Karpas-422 (cell line): ENCODE measurements around the gene PNKP. TPM values are rescaled to one million over a fixed set of nuclear protein-coding genes. Genes with fewer than 3 reads are reported as not detected.

Source experiments
- DNase-seq: peaks from one replicate; pipeline ENCODE4 v3.0.0-alpha.2; 2015
- H2AFZ ChIP-seq: fragments of 200-600 bp; sonication (generic); 2 replicates; pipeline ENCODE4 v1.6.1; 2014; ENCODE audit warnings: antibody characterized with exemption, low read length, mixed read lengths
- H3K27ac ChIP-seq: fragments of 200-600 bp; sonication (generic); 2 replicates; pipeline ENCODE4 v1.5.1; 2014; ENCODE audit warnings: mild to moderate bottlenecking, low read length, moderate library complexity
- H3K27me3 ChIP-seq: fragments of 200-600 bp; sonication (generic); 2 replicates; pipeline ENCODE4 v1.6.1; 2014; ENCODE audit warnings: low read length, mixed read lengths
- H3K36me3 ChIP-seq: fragments of 200-600 bp; sonication (generic); 2 replicates; pipeline ENCODE4 v1.6.1; 2014; ENCODE audit warnings: low read length, mixed read lengths; ENCODE audit not compliant: insufficient read depth
- H3K4me1 ChIP-seq: fragments of 200-600 bp; sonication (generic); 2 replicates; pipeline ENCODE4 v1.6.1; 2014; ENCODE audit warnings: mild to moderate bottlenecking, low read length, mixed read lengths
- H3K4me2 ChIP-seq: fragments of 200-600 bp; sonication (generic); 2 replicates; pipeline ENCODE4 v1.6.1; 2014; ENCODE audit warnings: low read length, low read depth, mild to moderate bottlenecking; ENCODE audit not compliant: poor library complexity, severe bottlenecking
- H3K4me3 ChIP-seq: fragments of 200-600 bp; sonication (generic); 2 replicates; pipeline ENCODE4 v1.5.1; 2014; ENCODE audit warnings: mild to moderate bottlenecking, antibody characterized with exemption, low read length, mixed read lengths
- H3K79me2 ChIP-seq: fragments of 200-600 bp; sonication (generic); 2 replicates; pipeline ENCODE4 v1.6.1; 2014; ENCODE audit warnings: mild to moderate bottlenecking, low read length, mixed read lengths
- H3K9ac ChIP-seq: fragments of 200-600 bp; sonication (generic); 2 replicates; pipeline ENCODE4 v1.6.0; 2014; ENCODE audit warnings: low read length
- H3K9me2 ChIP-seq: fragments of 200-600 bp; sonication (generic), shearing (Covaris generic); replicated peaks from 2 replicates; pipeline ENCODE4 v1.6.0; 2014; ENCODE audit warnings: mild to moderate bottlenecking, low read length, moderate library complexity; ENCODE audit not compliant: insufficient read depth
- H3K9me3 ChIP-seq: fragments of 300-700, 200-600 bp; sonication (generic); 2 replicates; pipeline ENCODE4 v1.6.1; 2014; ENCODE audit warnings: low read length, mixed read lengths
- H4K20me1 ChIP-seq: fragments of 200-600 bp; sonication (generic); 2 replicates; pipeline ENCODE4 v1.6.1; 2014; ENCODE audit warnings: mild to moderate bottlenecking, antibody characterized with exemption, low read length, low read depth; ENCODE audit not compliant: insufficient read depth
- total RNA-seq: library from RNA; depleted of rRNA; stranded (reverse); fragments of >200 nt; shearing (Covaris generic); gene quantifications from 2 replicates; pipeline ENCODE4 v1.2.3, GENCODE V29; 2014; ENCODE audit warnings: low replicate concordance

The PNKP gene
- total RNA-seq, 1 experiment from 2014 or later, result 49.4 TPM

DNA sequence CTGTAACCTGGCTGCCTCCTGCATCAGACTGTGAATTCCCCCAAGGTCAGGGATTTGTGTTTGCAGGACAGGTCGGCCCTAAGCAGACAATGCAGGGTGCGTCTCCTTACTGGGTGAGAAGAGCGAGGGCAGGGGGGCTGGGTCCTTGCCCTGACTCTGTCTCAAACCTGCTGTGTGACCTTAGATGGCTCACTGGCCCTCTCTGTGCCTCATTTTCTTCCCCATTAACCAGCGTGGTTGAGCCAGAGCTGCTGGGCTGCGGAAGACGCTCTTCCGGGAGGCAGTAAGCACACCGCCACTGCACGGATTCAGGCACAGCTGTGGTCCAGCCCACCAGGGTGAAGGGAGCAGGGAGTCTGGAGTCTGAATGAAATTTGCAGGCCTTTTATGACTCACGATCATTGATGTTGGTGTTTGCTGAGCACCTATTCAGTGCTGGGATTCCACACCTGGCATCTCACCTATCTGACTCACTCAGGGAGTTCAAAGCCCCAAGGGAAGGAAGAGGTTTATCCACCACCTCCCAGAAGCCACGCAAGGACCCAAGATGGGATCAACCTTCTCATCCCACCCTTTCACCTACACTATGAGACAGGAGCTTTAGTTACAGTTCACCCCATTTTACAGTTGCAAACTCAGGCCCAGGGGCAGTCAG lies 7.3 kb upstream of the PNKP start:
- Histone ChIP-seq H2AFZ (no peak overlapping the region), H4K20me1 (no peaks in the 10 kb centered on the region), H3K4me3 (peak overlapping the region; percentile 84; the same call in 1 of the 2 replicates), H3K4me2 (peak overlapping the region; percentile 75), H3K9me2 (no peaks in the 10 kb centered on the region), H3K9me3 (no peaks in the 10 kb centered on the region), H3K27me3 (no peaks in the 10 kb centered on the region), H3K27ac (0 out of 2 replicates have a peak overlapping the region, but pooled peaks have one; percentile 86), H3K36me3 (0 out of 2 replicates have a peak, but pooled peaks cover 7% of the 10 kb centered on the region), H3K4me1 (peaks cover 40% of the 10 kb centered on the region), H3K9ac (peak overlapping the region; percentile 97), H3K79me2 (peaks cover 30% of the 10 kb centered on the region)
- DNase-seq, result no peak

DNA sequence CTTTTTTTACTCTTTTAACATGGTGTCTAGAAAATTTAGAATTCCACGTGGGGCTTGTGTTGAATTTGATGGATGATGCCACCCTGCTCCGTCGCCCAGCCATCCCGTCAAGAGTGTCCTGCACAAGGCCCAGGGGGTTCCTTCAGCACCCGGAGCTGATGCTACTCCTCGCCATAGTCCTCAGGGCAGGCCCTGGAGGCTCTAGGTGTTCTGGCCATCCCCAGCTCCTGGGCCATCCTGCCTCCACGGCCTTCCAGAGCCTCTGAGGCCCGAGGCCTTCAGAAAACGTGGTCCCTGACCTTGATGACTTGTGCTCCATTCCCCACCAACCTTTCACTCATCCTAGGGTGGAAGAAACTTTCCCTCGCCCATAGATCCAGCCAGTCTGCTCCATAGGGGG lies 6.5 kb upstream of the PNKP start:
- H3K27me3 ChIP-seq, result no peaks in the 10 kb centered on the region
- no peak overlapping the region for H3K27ac ChIP-seq
- no peak overlapping the region for H3K4me3 ChIP-seq
- no peaks in the 10 kb centered on the region for H4K20me1 ChIP-seq
- H3K4me2 ChIP-seq, result no peak overlapping the region
- H3K9me3 ChIP-seq, result no peaks in the 10 kb centered on the region
- H2AFZ ChIP-seq, result no peak overlapping the region
- DNase-seq, result no peak
- H3K79me2 ChIP-seq, result peaks cover 28% of the 10 kb centered on the region
- H3K36me3 ChIP-seq, result no peaks in the 10 kb centered on the region
- H3K4me1 ChIP-seq, result peaks cover 40% of the 10 kb centered on the region
- H3K9ac ChIP-seq, result no peak overlapping the region
- no peaks in the 10 kb centered on the region for H3K9me2 ChIP-seq

DNA sequence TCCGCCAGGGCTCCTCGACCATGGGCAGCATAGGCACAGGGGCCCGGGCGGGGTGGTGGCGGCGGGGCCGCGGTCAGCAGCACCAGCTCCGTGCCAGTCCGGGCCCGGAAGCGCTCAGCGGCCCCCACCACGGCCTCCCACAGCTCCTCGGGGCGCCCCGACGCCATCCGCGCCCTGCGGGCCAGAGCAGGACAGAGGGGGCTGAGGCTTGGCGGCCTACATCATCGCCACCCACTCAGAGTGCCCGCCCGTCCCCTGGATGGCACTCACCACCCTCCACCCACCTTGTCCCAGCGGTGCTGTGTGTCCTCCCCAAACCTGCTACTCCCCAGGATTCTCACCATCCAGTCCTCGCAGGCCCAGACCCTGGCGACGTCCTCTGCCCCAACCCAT lies 5.7 kb upstream of the PNKP start:
- Histone ChIP-seq H3K9ac (no peak overlapping the region), H3K36me3 (no peaks in the 10 kb centered on the region), H3K4me2 (no peak overlapping the region), H3K4me3 (no peak overlapping the region), H2AFZ (no peak overlapping the region), H3K9me2 (no peaks in the 10 kb centered on the region), H3K79me2 (peaks cover 21% of the 10 kb centered on the region), H3K27me3 (no peaks in the 10 kb centered on the region), H3K27ac (no peak overlapping the region), H3K4me1 (peaks cover 40% of the 10 kb centered on the region), H4K20me1 (no peaks in the 10 kb centered on the region), H3K9me3 (no peaks in the 10 kb centered on the region)
- DNase-seq, result no peak

DNA sequence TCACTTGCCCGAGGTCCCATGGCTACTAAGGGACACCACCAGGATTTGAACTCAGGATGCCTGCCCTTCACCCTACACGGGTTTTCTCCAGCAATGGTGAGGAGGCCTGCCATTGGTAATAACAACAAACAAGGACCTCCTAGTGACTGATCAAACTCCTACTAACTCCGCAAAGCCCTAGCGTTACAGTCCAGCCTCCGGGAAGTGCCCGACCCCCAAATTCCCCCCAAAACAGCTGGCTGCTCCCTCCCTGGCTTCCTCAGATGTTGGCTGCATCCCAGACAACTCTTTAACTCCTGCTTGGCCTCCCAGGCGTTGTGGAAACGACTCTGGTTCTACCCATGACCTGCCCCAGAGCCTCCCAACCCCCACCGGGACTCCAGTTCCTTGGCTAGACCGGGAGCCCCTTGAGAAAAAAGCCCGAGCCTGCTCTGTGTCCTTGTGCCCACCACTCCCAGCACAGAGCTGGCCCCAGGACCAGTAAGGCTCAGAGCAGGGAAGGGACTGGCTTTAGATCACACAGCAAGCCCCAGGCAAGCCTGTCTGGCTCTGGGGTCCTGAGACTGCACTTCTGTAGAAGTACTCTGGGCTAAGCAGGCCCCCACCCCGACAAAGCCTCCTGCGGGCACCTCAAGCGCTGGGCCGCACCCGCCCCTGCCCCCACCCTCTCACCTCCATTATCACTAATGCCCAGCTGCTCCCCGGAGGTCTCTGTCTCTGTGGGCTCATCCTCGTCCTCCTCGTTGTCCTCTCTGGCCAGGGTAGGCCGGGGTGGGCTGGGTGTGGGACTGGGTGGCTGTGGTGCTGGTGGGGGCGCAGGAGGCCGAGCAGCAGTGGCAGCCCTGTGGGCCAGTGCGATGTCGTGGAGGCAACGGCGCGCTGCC lies 5.1 kb upstream of the PNKP start:
- no peak overlapping the region for H2AFZ ChIP-seq
- H3K27ac ChIP-seq, result no peak overlapping the region
- H3K4me3 ChIP-seq, result no peak overlapping the region
- H3K36me3 ChIP-seq, result no peaks in the 10 kb centered on the region
- no peaks in the 10 kb centered on the region for H3K9me2 ChIP-seq
- no peaks in the 10 kb centered on the region for H3K27me3 ChIP-seq
- DNase-seq, result no peak
- no peak overlapping the region for H3K4me2 ChIP-seq
- H4K20me1 ChIP-seq, result no peaks in the 10 kb centered on the region
- peaks cover 20% of the 10 kb centered on the region for H3K79me2 ChIP-seq
- H3K4me1 ChIP-seq, result peaks cover 44% of the 10 kb centered on the region
- no peak overlapping the region for H3K9ac ChIP-seq
- no peaks in the 10 kb centered on the region for H3K9me3 ChIP-seq

- H3K9ac ChIP-seq, result no peak overlapping the region
- H3K79me2 ChIP-seq, result peaks cover 25% of the 10 kb centered on the region
- peaks cover 3% of the 10 kb centered on the region; the same call in 1 of the 2 replicates for H4K20me1 ChIP-seq
- H3K36me3 ChIP-seq, result no peaks in the 10 kb centered on the region
- DNase-seq, result no peak
- peaks cover 45% of the 10 kb centered on the region for H3K4me1 ChIP-seq
- no peak overlapping the region for H2AFZ ChIP-seq
- no peak overlapping the region for H3K4me2 ChIP-seq
- H3K27me3 ChIP-seq, result no peaks in the 10 kb centered on the region
- no peak overlapping the region for H3K4me3 ChIP-seq
- H3K9me2 ChIP-seq, result no peaks in the 10 kb centered on the region
- no peaks in the 10 kb centered on the region for H3K9me3 ChIP-seq
- no peak overlapping the region for H3K27ac ChIP-seq
Measured at GRCh38 chr19:49871349-49871985, 4.1 kb upstream of the PNKP start.

- H3K9me2 ChIP-seq, result no peaks in the 10 kb centered on the region
- H4K20me1 ChIP-seq, result peaks cover 8% of the 10 kb centered on the region
- H3K4me2 ChIP-seq, result peak overlapping the region; percentile 75
- peak overlapping the region; percentile 65 for H3K4me3 ChIP-seq
- H3K4me1 ChIP-seq, result peaks cover 53% of the 10 kb centered on the region
- peak overlapping the region; percentile 67 for H3K27ac ChIP-seq
- H3K9me3 ChIP-seq, result no peaks in the 10 kb centered on the region
- peak overlapping the region; percentile 71 for H3K9ac ChIP-seq
- peaks cover 28% of the 10 kb centered on the region for H3K79me2 ChIP-seq
- no peaks in the 10 kb centered on the region for H3K36me3 ChIP-seq
- H2AFZ ChIP-seq, result no peak overlapping the region
- H3K27me3 ChIP-seq, result no peaks in the 10 kb centered on the region
- DNase-seq, result no peak
Measured at GRCh38 chr19:49870309-49870901, 3.0 kb upstream of the PNKP start.

GRCh38 chr19:49869484-49870308 lies 2.3 kb upstream of the PNKP start:
- Histone ChIP-seq H3K4me3 (peak overlapping the region; percentile 65), H3K4me1 (peaks cover 50% of the 10 kb centered on the region), H3K4me2 (peak overlapping the region; percentile 75), H3K9me3 (no peaks in the 10 kb centered on the region), H3K36me3 (peaks cover 5% of the 10 kb centered on the region), H2AFZ (no peak overlapping the region), H3K27ac (peak overlapping the region; percentile 67), H3K27me3 (no peaks in the 10 kb centered on the region), H3K79me2 (peaks cover 28% of the 10 kb centered on the region), H3K9ac (peak overlapping the region; percentile 71), H3K9me2 (no peaks in the 10 kb centered on the region), H4K20me1 (peaks cover 13% of the 10 kb centered on the region)
- DNase-seq, result peak; percentile 100
